COLO668 (cell line): Measurements from ENCODE around the gene ARMC9.
A peak's percentile ranks its signal among the peaks of the same experiment; 100 is the strongest.
"Not testable (repeated sequence)": the region's sequence is repeated elsewhere in the genome, so short reads cannot be mapped to it uniquely, and the experiment has no call there.

Source experiments
- DNase-seq: peaks from one replicate; lab custom pipeline; 2025; ENCODE audit not compliant: unreplicated experiment; lab: John Stamatoyannopoulos, UW

ARMC9 gene

GRCh38 chr2:231198291-231199173 lies at the start of gene ARMC9:
TSS of gene ARMC9 (plus strand) at chr2:231198631. CDS start at chr2:231206239, 7,608 bp downstream.
- peak; percentile 89 for DNase-seq

GRCh38 chr2:231152800-231153557 lies 45.5 kb upstream of the ARMC9 start:
- DNase-seq = no peak

- DNase-seq = no peak
Observed at GRCh38 chr2:231159306-231159705, 39.1 kb upstream of the ARMC9 start.

GRCh38 chr2:231160701-231161100 lies 37.7 kb upstream of the ARMC9 start:
- no peak for DNase-seq

GRCh38 chr2:231161252-231161839 lies 37.1 kb upstream of the ARMC9 start:
- no peak for DNase-seq

GRCh38 chr2:231161877-231162329 lies 36.5 kb upstream of the ARMC9 start:
- DNase-seq = no peak

- no peak for DNase-seq
Observed at GRCh38 chr2:231163011-231163410, 35.4 kb upstream of the ARMC9 start.

- DNase-seq = no peak
Observed at GRCh38 chr2:231163414-231164095, 34.9 kb upstream of the ARMC9 start.

GRCh38 chr2:231167745-231168459 lies 30.5 kb upstream of the ARMC9 start:
- DNase-seq = no peak

- no peak for DNase-seq
Observed at GRCh38 chr2:231168460-231169139, 29.8 kb upstream of the ARMC9 start.

- DNase-seq = no peak
Observed at GRCh38 chr2:231169488-231169887, 28.9 kb upstream of the ARMC9 start.

GRCh38 chr2:231170055-231170454 lies 28.4 kb upstream of the ARMC9 start:
- DNase-seq = no peak

- DNase-seq = no peak
Observed at GRCh38 chr2:231172025-231172424, 26.4 kb upstream of the ARMC9 start.

GRCh38 chr2:231174211-231174651 lies 24.2 kb upstream of the ARMC9 start:
- DNase-seq = no peak

- no peak for DNase-seq
Observed at GRCh38 chr2:231176066-231176465, 22.4 kb upstream of the ARMC9 start.

GRCh38 chr2:231177156-231178025 lies 21.0 kb upstream of the ARMC9 start:
- DNase-seq = no peak

GRCh38 chr2:231178805-231179204 lies 19.6 kb upstream of the ARMC9 start:
- DNase-seq = not testable (repeated sequence)

GRCh38 chr2:231181860-231182512 lies 16.4 kb upstream of the ARMC9 start:
- no peak for DNase-seq
